ENCODE data around the gene HBEGF.

Gene HBEGF, protein sequence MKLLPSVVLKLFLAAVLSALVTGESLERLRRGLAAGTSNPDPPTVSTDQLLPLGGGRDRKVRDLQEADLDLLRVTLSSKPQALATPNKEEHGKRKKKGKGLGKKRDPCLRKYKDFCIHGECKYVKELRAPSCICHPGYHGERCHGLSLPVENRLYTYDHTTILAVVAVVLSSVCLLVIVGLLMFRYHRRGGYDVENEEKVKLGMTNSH
- 2.2 to 5.3 reads per million in 2 donors for total RNA-seq

GRCh38 chr5:140346348-140347221 is at the start of gene HBEGF:
TSS of gene HBEGF (minus strand) at chr5:140346603. CDS start at chr5:140346328, 275 bp downstream.
- DNase-seq, result peak; percentile 15 to 48 (median 35)

GRCh38 chr5:140393738-140394137 is 47.3 kb upstream of the HBEGF start:
- DNase-seq, result no peak

- no peak for DNase-seq
Measured at GRCh38 chr5:140391732-140392131, 45.3 kb upstream of the HBEGF start.

DNA sequence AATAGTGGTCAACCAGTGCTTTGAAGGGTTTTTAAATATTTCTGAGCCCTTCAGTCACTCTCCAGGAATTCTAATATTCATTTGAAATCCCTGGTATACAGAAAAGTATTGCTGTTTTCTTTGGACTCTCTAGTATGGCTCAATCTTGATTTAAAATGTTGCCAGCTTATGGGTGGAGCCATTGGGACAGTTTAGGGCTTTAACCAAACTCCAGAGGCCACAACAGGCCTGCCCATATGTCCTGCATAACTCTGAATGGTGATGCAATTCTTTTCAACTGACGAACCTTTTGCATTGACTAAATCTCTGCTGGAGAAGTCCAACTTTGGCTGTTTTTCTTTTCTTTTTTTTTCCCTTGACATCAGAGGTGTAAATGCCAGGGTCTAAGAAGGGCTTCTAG is 44.9 kb upstream of the HBEGF start:
- DNase-seq, result no peak

DNA sequence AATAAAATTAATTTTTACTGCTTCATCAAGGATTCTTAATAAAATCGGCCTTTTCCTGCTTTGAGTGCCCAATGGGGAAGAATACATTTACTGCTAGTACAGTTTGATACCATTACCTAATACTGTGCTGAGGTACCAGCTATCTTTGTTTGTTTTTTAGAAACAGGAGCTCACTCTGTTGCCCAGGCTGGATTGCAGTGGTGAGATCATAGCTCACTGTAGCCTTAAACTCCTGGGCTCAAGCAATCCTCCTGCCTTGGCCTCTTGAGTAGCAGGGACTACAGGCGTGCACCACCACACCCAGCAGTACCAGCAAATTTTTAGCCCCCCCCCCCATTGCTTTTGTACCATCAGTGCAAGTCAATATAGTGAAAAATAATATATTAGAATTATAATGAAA is 41.6 kb upstream of the HBEGF start:
- no peak for DNase-seq

- DNase-seq, result no peak
Measured at GRCh38 chr5:140383300-140383699, 36.9 kb upstream of the HBEGF start.

- no peak for DNase-seq
Measured at GRCh38 chr5:140382866-140383265, 36.5 kb upstream of the HBEGF start.

DNA sequence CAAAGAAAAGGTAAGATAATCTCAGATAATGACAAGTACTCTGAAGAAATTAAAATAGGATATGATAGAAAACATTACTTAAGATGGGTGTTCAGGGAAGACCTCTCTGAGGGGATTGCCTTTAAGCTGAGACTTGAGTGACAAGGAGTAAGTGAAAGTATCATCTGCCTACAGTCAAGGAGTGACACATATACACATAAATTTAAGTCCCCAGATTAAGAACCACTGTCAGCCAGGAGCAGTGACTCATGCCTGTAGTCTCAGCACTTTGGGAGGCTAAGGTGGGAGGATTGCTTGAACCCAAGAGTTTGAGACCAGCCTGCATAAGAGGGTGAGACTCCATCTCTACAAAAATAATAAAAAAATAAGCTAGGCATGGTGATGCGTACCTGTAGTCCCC is 35.6 kb upstream of the HBEGF start:
- no peak for DNase-seq

- DNase-seq, result no peak
Measured at GRCh38 chr5:140381351-140381750, 34.9 kb upstream of the HBEGF start.

DNA sequence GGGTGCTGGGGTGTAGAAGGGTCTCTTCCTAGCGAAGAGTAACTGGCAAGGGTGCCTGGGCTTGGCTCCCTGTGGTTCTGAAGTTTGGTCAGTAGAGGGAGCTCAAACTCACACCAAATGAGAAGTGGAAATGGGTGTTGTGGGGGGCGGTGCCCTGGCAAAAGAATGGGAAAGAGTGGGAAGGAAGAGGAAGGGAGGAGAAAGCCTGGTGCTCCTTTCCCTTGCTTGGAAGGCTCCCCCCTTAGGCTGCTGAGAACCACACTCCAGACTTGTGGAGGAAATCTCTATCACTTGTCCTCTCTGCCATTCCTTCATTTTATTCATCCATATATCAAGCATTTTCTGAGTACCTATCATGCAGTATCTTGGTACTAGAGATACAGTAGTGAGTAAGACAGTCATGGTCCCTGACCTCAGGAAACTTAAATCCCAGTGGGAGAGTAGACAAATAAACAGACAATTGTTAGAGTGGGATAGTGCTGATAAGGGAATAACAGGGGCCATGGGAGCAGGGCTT is 26.6 kb upstream of the HBEGF start:
- DNase-seq, result peak in 3 of 5 experiments; percentile 12 to 25 (median 18)

DNA sequence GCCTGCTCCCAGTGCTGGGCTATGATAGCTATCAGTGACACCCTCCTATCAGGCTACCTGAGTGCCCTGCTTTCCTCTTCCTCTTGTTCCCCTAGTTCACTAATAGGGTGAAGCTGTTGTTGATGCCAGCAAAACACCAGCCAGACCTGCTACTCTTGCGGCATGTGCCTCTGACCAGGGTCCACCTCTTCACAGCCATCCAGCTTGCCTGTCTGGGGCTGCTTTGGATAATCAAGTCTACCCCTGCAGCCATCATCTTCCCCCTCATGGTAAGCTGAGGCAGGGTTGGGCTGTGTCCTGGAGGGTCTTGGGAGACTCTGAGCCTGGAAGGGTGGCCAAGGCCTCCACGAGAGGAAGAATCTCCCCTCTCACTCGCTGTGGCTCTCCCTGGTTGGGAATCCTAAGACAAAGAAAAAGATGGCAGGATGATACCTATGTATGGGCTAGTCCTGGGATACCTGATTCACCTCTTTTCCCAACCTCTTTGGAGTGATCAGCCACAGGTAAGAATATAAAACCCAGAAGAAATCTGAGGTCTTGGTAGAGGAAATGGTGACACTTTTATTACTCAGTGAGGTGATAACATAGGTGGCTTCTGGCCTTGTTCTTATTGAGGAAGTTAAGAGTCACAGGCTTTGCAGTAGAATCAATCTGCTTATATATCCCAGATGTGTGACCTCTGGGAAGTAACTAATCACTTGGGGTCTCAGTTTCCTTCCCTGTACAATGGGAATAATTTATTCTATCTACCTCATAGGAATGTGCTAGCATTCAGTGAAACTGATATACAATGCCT is 25.2 kb upstream of the HBEGF start:
- DNase-seq, result no peak

DNA sequence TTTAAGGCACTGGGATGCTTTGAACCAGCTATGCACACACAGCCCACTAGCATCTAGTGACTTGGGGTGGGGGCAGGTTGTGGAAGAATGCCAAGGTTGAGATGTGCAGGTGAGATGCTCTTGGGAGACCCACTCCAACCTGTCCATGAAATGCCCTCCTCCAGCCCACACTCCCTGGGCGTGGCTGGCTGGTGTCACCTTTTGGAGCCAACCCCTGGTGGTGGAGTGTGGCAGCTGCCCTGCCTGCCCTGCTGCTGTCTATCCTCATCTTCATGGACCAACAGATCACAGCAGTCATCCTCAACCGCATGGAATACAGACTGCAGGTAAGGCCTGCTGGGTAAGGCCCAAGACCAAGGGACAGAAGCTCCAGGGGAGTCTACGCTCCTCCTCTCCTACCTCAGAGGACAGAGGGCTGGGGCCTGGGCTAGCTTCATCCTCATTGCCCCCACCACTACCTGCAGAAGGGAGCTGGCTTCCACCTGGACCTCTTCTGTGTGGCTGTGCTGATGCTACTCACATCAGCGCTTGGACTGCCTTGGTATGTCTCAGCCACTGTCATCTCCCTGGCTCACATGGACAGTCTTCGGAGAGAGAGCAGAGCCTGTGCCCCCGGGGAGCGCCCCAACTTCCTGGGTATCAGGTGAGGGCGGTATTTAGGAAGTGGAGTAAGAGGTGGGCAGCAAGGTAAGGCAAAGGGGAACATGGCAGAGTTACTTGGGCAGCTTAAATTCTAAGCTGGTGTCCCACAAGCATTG is 21.0 kb upstream of the HBEGF start:
- no peak for DNase-seq

DNA sequence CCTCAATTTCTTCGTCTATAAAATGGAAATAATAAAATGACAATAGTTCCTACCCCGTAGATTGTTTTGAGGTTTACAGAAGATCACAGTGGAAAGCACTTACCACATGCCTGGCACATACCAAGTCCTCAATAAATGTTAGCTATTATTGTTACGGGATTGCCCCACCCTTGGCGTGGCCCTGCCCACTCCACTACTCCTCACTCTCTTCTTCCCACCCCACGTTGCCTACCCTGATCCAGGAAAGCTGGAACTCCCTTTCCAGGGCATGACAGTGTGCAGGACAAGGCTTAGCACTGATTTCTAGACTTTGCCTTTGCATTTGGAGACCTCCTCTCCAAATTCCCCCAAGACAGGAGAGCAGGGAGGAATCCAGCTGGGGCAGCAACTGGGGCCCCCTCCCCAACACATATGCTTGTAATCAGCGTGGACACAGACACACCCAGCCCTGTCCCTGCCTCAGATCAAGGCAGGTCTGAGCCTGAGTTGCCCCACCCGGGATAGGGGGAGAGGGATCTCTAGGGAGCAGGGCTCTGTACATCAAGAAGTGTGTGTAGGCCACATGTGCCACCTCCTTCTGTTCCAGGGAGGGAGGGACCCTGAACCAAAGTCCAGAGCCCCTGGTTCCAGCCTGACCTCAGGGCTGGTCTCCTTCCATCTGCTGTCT is 20.3 kb upstream of the HBEGF start:
- DNase-seq, result no peak

DNA sequence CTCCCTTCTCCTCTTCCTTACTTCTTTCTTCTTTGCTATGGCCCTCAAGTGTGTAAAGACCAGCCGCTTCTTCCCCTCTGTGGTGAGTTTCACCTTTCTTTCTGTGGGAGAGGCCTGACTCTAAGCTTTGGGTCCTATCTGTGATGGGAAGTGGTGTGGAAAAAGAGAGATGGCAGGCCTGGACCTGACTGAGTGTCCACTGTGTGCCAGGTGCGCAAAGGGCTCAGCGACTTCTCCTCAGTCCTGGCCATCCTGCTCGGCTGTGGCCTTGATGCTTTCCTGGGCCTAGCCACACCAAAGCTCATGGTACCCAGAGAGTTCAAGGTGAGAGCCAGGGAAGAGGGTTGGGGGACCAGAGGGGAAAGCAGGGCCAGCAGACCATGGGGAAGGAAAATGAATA is 19.5 kb upstream of the HBEGF start:
- no peak for DNase-seq

GRCh38 chr5:140365282-140365681 is 18.9 kb upstream of the HBEGF start:
- DNase-seq, result no peak

DNA sequence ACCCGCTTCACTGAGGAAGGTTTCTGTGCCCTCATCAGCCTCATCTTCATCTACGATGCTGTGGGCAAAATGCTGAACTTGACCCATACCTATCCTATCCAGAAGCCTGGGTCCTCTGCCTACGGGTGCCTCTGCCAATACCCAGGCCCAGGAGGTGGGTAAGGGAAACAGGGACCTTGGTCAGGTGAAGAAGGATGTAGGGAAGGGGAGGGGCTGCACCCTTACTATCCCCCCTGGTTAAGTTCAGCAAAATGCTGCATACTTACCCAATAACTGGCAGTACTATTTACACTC is 18.0 kb upstream of the HBEGF start:
- DNase-seq, result no peak

- DNase-seq, result no peak
Measured at GRCh38 chr5:140363631-140364471, 17.4 kb upstream of the HBEGF start.

- peak; percentile 55 to 81 (median 71) for DNase-seq
Measured at GRCh38 chr5:140362875-140363630, 16.6 kb upstream of the HBEGF start.

DNA sequence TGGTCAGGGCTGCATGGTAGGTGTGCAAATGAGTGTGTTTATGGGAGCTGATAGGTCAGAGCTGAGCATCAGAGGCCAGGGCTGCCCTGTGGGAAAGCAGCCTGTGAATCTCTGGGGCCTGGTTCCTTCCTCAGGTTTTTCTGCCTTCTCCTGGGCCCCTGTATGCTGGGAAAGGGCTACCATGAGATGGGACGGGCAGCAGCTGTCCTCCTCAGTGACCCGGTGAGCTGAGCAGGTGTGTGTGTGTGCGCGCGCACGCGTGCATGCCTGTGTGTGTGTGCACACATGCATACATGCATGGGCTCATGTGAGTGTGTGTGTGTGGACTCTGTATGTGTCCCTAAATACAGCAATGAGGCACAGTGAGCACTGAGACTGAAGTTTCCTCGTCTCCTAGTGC is 15.9 kb upstream of the HBEGF start:
- DNase-seq, result no peak

DNA sequence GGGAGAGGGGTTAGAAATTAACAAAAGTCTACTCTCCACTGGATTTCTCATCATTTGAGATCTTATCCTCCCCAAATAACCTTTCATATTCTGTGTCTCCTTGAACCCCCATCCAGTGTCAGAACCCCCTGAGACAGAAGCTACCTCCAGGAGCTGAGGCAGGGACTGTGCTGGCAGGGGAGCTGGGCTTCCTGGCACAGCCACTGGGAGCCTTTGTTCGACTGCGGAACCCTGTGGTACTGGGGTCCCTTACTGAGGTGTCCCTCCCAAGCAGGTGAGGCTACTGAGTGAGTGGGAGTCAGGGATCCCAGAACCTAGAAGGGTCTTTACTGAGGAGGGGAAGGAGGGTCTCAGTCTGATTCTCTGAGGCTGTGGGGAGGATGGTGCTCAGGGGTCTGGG is 15.5 kb upstream of the HBEGF start:
- no peak for DNase-seq
